Measurements from ENCODE around the gene NUBP1. TPM values are rescaled to one million over a fixed set of nuclear protein-coding genes. Genes with fewer than 3 reads are reported as not detected.

The NUBP1 gene
- total RNA-seq, 1 experiment from 2014 or later = 25.4 TPM

- no peak overlapping the region for H3K27ac Mint-ChIP-seq
- peaks cover 17% of the 10 kb centered on the region for H3K4me1 Mint-ChIP-seq
- DNase-seq (ENCODE audit: low spot score) (no peak), ATAC-seq (no peak)
- H3K27me3 Mint-ChIP-seq (ENCODE audit: low read depth) = no peaks in the 10 kb centered on the region
- H3K4me3 Mint-ChIP-seq = no peak overlapping the region
- peaks cover 21% of the 10 kb centered on the region for H3K36me3 Mint-ChIP-seq
- CTCF ChIA-PET = no interaction called here
- POLR2A ChIA-PET = no interaction called here
- no peak for TF ChIP-seq ZNF263 (CRISPR knock-in tag; IDR thresholded peaks at IDR 0.05; ENCODE audit: low read depth)
- no peak for TF ChIP-seq GRHL2 (CRISPR knock-in tag; IDR thresholded peaks at IDR 0.05; ENCODE audit: insufficient replicate concordance, severe bottlenecking)
- no peak for TF ChIP-seq FOXP1 (CRISPR knock-in tag; IDR thresholded peaks at IDR 0.05; ENCODE audit: borderline replicate concordance)
- no peak for TF ChIP-seq FOXJ3 (CRISPR knock-in tag; IDR thresholded peaks at IDR 0.05; ENCODE audit: borderline replicate concordance)
- TF ChIP-seq SMAD3 (CRISPR knock-in tag; IDR thresholded peaks at IDR 0.05; ENCODE audit: borderline replicate concordance) = no peak
- no peak for TF ChIP-seq KAT7 (CRISPR knock-in tag; IDR thresholded peaks at IDR 0.05; ENCODE audit: borderline replicate concordance)
- TF ChIP-seq MXD4 (CRISPR knock-in tag; IDR thresholded peaks at IDR 0.05; ENCODE audit: borderline replicate concordance) = no peak
- TF ChIP-seq ZNF396 (CRISPR knock-in tag; IDR thresholded peaks at IDR 0.05; ENCODE audit: borderline replicate concordance) = no peak
- no peak for TF ChIP-seq PRRX2 (CRISPR knock-in tag; IDR thresholded peaks at IDR 0.05)
- no peak for TF ChIP-seq E2F1 (CRISPR knock-in tag; IDR thresholded peaks at IDR 0.05)
- no peak for TF ChIP-seq E2F4 (CRISPR knock-in tag; IDR thresholded peaks at IDR 0.05; ENCODE audit: borderline replicate concordance, low read depth)
- no peak for TF ChIP-seq ZNF423 (CRISPR knock-in tag; IDR thresholded peaks at IDR 0.05)
- no peak for TF ChIP-seq ATF1 (CRISPR knock-in tag; IDR thresholded peaks at IDR 0.05)
- no peak for TF ChIP-seq NFATC4 (CRISPR knock-in tag; IDR thresholded peaks at IDR 0.05)
- TF ChIP-seq ATF2 (CRISPR knock-in tag; IDR thresholded peaks at IDR 0.05; ENCODE audit: borderline replicate concordance, low read depth) = no peak
- TF ChIP-seq ZMAT4 (CRISPR knock-in tag; IDR thresholded peaks at IDR 0.05) = no peak
- TF ChIP-seq ZNF512 (CRISPR knock-in tag; IDR thresholded peaks at IDR 0.05; ENCODE audit: borderline replicate concordance) = no peak
- no peak for TF ChIP-seq E2F5 (CRISPR knock-in tag; IDR thresholded peaks at IDR 0.05)
- no peak for TF ChIP-seq IRF1 (CRISPR knock-in tag; IDR thresholded peaks at IDR 0.05)
- peaks cover 27% of the 10 kb centered on the region for H3K9me3 Mint-ChIP-seq
Observed at GRCh38 chr16:10791048-10791447, 47.4 kb downstream of the NUBP1 start.
